B cell (primary cell): ENCODE results near the gene CELA2A. TPM values are rescaled to one million over a fixed set of nuclear protein-coding genes. Genes with fewer than 3 reads are reported as not detected.

Experiments
- ATAC-seq: fragments of 200-7000 bp; cut with Tn5 transposase; one replicate; pipeline ENCODE4 v1.10.0; 2021; ENCODE audit warnings: low read depth, mild to moderate bottlenecking, moderate number of reproducible peaks, moderate library complexity
- CTCF ChIA-PET: fragments of 350-600 bp; sonication (Branson Sonifier 250); formaldehyde crosslinking; loops from one replicate; lab custom pipeline; 2021; ENCODE audit warnings: antibody characterized with exemption, inconsistent platforms; lab: Charles Lee
- POLR2A ChIA-PET: fragments of 350-600 bp; sonication (Branson Sonifier 250); formaldehyde crosslinking; loops from one replicate; lab custom pipeline; 2021; ENCODE audit warnings: antibody characterized with exemption; lab: Charles Lee
- DNase-seq: peaks from one replicate; pipeline ENCODE4 v3.0.0; 2013
- H2AFZ ChIP-seq: 2 replicates; pipeline ENCODE4 v1.6.1; 2012; ENCODE audit warnings: mild to moderate bottlenecking, low read depth, low read length; ENCODE audit not compliant: insufficient read depth, poor library complexity, severe bottlenecking
- H3K27ac ChIP-seq, 2 donors: 1 replicate in 1 of 2; 2 replicates in 1 of 2; pipeline ENCODE4 v1.5.1; 2012 to 2013; ENCODE audit warnings: low read length in 2 of 2, mild to moderate bottlenecking in 2 of 2, moderate library complexity in 1 of 2
- H3K27me3 ChIP-seq, 4 experiments: fragments of 200-600 bp in 1 of 4; sonication (generic) in 1 of 4; replicated peaks in 1 of 4; 1 replicate in 2 of 4; 2 replicates in 2 of 4; pipeline versions ENCODE4 v1.6.1 to v1.7.0; 2013 to 2016; ENCODE audit warnings: low read length in 3 of 4, mild to moderate bottlenecking in 2 of 4, mixed read lengths in 1 of 4, moderate library complexity in 1 of 4; ENCODE audit not compliant: insufficient read depth in 4 of 4, control insufficient read depth in 3 of 4; ENCODE audit errors: control extremely low read depth in 1 of 4
- H3K36me3 ChIP-seq, 2 experiments: replicated peaks in 1 of 2; 1 replicate in 1 of 2; 2 replicates in 1 of 2; pipeline versions ENCODE4 v1.6.1 to v1.7.1; 2013; ENCODE audit warnings: low read length in 1 of 2; ENCODE audit not compliant: insufficient read depth in 2 of 2, control insufficient read depth in 1 of 2; ENCODE audit errors: control extremely low read depth in 1 of 2, extremely low read depth in 1 of 2
- H3K4me1 ChIP-seq, 2 donors: fragments of 200-600 bp in 1 of 2; sonication (generic) in 1 of 2; 1 replicate in 1 of 2; 2 replicates in 1 of 2; pipeline versions ENCODE4 v1.5.1 to v1.6.1; 2013 to 2017; ENCODE audit warnings: low read length in 2 of 2; ENCODE audit not compliant: control insufficient read depth in 2 of 2, insufficient read depth in 2 of 2
- H3K4me2 ChIP-seq: replicated peaks from 2 replicates; pipeline ENCODE3; 2012; ENCODE audit warnings: mild to moderate bottlenecking, low read depth, low read length; ENCODE audit not compliant: poor library complexity, severe bottlenecking
- H3K4me3 ChIP-seq, 5 experiments: fragments of 200-600 bp in 1 of 5; sonication (generic) in 1 of 5; 1 replicate in 3 of 5; 2 replicates in 2 of 5; pipeline versions ENCODE4 v1.5.1 to v1.7.0; 2011 to 2016; ENCODE audit warnings: low read length in 4 of 5, mild to moderate bottlenecking in 4 of 5, low read depth in 2 of 5, control low read depth in 1 of 5, moderate library complexity in 1 of 5; ENCODE audit not compliant: insufficient read depth in 1 of 5; ENCODE audit errors: control extremely low read depth in 1 of 5, extremely low read depth in 1 of 5
- H3K79me2 ChIP-seq: fragments of 200-600 bp; sonication (generic); one replicate; pipeline ENCODE4 v1.6.0; 2016; ENCODE audit warnings: low read length; ENCODE audit not compliant: control insufficient read depth, insufficient read depth
- H3K9ac ChIP-seq: fragments of 200-600 bp; sonication (generic); 2 replicates; pipeline ENCODE4 v1.6.1; 2017; ENCODE audit warnings: mild to moderate bottlenecking, low read length, moderate library complexity
- H3K9me3 ChIP-seq, 3 donors: one replicate each; pipeline versions ENCODE4 v1.6.1 to v1.7.1; 2013; ENCODE audit warnings: low read length in 2 of 3; ENCODE audit not compliant: control insufficient read depth in 2 of 3, insufficient read depth in 1 of 3; ENCODE audit errors: control extremely low read depth in 1 of 3
- H4K20me1 ChIP-seq: 2 replicates; pipeline ENCODE4 v1.6.0; 2012; ENCODE audit warnings: mild to moderate bottlenecking, low read length; ENCODE audit not compliant: insufficient read depth, control insufficient read depth, poor library complexity, severe bottlenecking
- H3K27ac Mint-ChIP-seq: one replicate; pipeline ENCODE4 v1.8.0; 2021; ENCODE audit warnings: mixed read lengths
- H3K27me3 Mint-ChIP-seq: one replicate; pipeline ENCODE4 v1.8.0; 2021; ENCODE audit warnings: mixed read lengths
- H3K4me1 Mint-ChIP-seq: one replicate; pipeline ENCODE4 v1.8.0; 2021; ENCODE audit warnings: mixed read lengths
- H3K4me3 Mint-ChIP-seq: one replicate; pipeline ENCODE4 v1.8.0; 2021; ENCODE audit warnings: mixed read lengths
- H3K9me3 Mint-ChIP-seq: one replicate; pipeline ENCODE4 v1.8.0; 2022; ENCODE audit warnings: mixed read lengths; ENCODE audit not compliant: insufficient read depth
- CTCF ChIP-seq: fragments of 200-600 bp; IDR thresholded peaks from one replicate; pipeline ENCODE4 v1.8.0; 2022; ENCODE audit warnings: antibody characterized with exemption, mild to moderate bottlenecking
- EZH2 ChIP-seq: IDR thresholded peaks from 2 replicates; pipeline ENCODE4 v1.6.1; 2012; ENCODE audit warnings: borderline replicate concordance, low read depth, mild to moderate bottlenecking, moderate library complexity, low read length; ENCODE audit not compliant: insufficient read depth, poor library complexity, severe bottlenecking
- WGBS: methylation state at CpG from one replicate; pipeline ENCODE4 v1.1.5; 2013; ENCODE audit warnings: missing lambda C conversion rate; ENCODE audit not compliant: insufficient coverage; 5-methylcytosine and 5-hydroxymethylcytosine counted together
- intact Hi-C: fragments of 100-400 bp; cut with micrococcal nuclease; formaldehyde crosslinking; loops from one replicate; pipeline ENCODE4 v1.10.0; 2022
- polyA plus RNA-seq: library from polyadenylated mRNA; depleted of rRNA; stranded (reverse); fragments of >200 nt; gene quantifications from 2 replicates; pipeline ENCODE4 v1.2.3, GENCODE V29; 2012
- total RNA-seq, 2 donors: library from RNA; stranded (reverse); fragments of 120-200 nt in 1 of 2; gene quantifications; 1 replicate in 1 of 2; 2 replicates in 1 of 2; pipeline versions ENCODE4 v1.2.3 to v1.2.4, GENCODE V29; 2013 to 2022

CELA2A gene
- total and polyA plus RNA-seq, 2 donors (not counting 1 experiment from before 2014, with no cell fraction given), result not detected

DNA sequence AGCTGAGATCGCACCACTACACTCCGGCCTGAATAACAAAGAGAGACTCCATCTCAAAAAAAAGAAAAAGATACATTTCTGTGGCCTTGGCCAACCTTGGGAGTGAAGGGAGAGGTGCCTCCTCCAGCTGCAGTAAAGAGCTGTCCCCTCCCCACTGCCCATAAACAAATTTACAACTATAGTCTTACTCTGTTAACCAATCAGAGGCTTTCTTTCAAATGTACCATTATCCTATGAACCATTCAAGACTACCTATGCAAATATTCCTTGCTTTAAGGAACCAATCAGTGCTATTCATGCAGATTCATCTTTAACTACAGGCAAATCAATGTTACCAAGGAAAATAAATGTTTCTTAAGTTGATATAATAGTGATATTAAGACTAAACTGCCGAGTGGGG lies 20.4 kb downstream of the CELA2A start:
- no peaks in the 10 kb centered on the region for H3K79me2 ChIP-seq
- POLR2A ChIA-PET, result no interaction called here
- H3K36me3 ChIP-seq, result no peaks in the 10 kb centered on the region
- H3K4me2 ChIP-seq, result no peak overlapping the region
- H3K4me1 ChIP-seq, result no peaks in the 10 kb centered on the region
- H3K4me3 ChIP-seq, result no peak overlapping the region
- no peak overlapping the region for H3K27ac ChIP-seq
- H3K4me1 Mint-ChIP-seq, result no peaks in the 10 kb centered on the region
- no peak overlapping the region for H2AFZ ChIP-seq
- H3K27me3 ChIP-seq, result no peaks in the 10 kb centered on the region
- intact Hi-C loops, result no loop called here
- DNase-seq, result no peak
- no peak for TF ChIP-seq CTCF
- TF ChIP-seq EZH2, result no peak
- H3K9ac ChIP-seq, result no peak overlapping the region
- H3K27ac Mint-ChIP-seq, result no peak overlapping the region
- no CpG with 5 or more reads among the region's 3 CpGs for WGBS
- CTCF ChIA-PET, result no interaction called here
- no peaks in the 10 kb centered on the region for H3K27me3 Mint-ChIP-seq
- peaks cover 0 to 2% (median 0%) of the 10 kb centered on the region in 3 donors for H3K9me3 ChIP-seq
- H4K20me1 ChIP-seq, result no peaks in the 10 kb centered on the region
- no peaks in the 10 kb centered on the region for H3K9me3 Mint-ChIP-seq
- ATAC-seq, result no peak
- no peak overlapping the region for H3K4me3 Mint-ChIP-seq

GRCh38 chr1:15477646-15478212 lies 21.2 kb downstream of the CELA2A start:
- H3K4me2 ChIP-seq, result no peak overlapping the region

More at GRCh38 chr1:15477646-15478212, 21.2 kb downstream of the CELA2A start:
- Histone ChIP-seq H3K27me3 (no peaks in the 10 kb centered on the region), H3K9ac (no peak overlapping the region), H3K9me3 (no peaks in the 10 kb centered on the region), H4K20me1 (no peaks in the 10 kb centered on the region), H3K79me2 (no peaks in the 10 kb centered on the region), H3K4me1 (no peaks in the 10 kb centered on the region), H3K36me3 (no peaks in the 10 kb centered on the region), H2AFZ (no peak overlapping the region), H3K4me3 (no peak overlapping the region), H3K27ac (no peak overlapping the region)
- intact Hi-C loops, result no loop called here
- H3K9me3 Mint-ChIP-seq, result no peaks in the 10 kb centered on the region
- 98% methylated on average over 4 of the region's 5 CpGs for WGBS
- ChIA-PET CTCF (no interaction called here), POLR2A (no interaction called here)
- DNase-seq, result no peak
- no peaks in the 10 kb centered on the region for H3K4me1 Mint-ChIP-seq
- H3K4me3 Mint-ChIP-seq, result no peak overlapping the region
- no peaks in the 10 kb centered on the region for H3K27me3 Mint-ChIP-seq
- no peak overlapping the region for H3K27ac Mint-ChIP-seq
- TF ChIP-seq CTCF, result no peak
- TF ChIP-seq EZH2, result no peak
- no peak for ATAC-seq
